GM12872 (cell line): ENCODE results near the gene PPIL3.

Experiments used
- TF ChIP-seq, protein P1 (sequence below): IDR thresholded peaks from 3 replicates; pipeline ENCODE4 v1.5.1; 2011; ENCODE audit warnings: low read depth, mild to moderate bottlenecking, low read length, moderate library complexity; ENCODE audit not compliant: insufficient read depth

Gene PPIL3

DNA sequence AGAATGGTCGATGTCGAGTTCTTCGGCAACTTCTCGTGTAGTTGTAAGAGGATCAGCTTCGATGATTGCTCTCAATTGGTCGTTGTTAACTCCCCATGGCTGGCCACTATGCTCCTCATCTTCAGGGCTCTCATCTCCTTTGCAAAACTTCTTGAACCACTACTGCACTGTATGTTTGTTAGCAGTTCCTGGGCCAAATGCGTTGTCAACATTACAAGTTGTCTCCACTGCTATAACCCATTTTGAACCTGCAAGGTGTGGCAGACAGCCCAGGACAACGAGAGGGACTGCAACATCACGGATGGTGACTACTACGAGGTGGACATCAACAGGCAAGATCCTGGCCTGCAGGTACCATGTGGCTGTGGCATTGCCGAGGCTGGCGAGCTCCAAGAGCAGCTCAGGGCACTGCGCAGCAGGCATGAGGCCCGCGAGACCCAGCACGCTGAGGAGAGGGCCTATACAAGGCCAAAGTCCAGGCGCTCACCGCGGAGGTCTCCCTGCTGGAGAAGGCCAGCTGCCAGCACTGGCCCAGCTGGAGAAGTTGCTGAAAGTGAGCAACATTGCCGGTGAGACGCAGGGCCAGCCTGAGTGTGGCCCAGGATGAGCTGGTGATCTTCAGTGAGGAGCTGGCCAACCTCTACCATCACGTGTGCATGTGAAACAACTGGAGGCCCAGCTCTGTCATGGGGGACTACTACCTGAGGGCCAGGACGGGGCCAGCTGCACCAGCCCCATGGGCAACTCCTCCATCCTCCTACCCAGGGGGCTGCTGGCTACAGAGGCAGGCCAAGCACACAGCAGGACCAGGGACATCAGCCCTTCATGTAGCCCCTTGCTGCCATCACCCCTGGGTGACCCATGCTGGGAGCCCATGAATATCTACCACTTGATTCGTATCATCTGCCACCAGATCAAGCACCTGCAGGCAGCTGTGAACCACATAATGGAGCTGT, 44.6 kb downstream of the PPIL3 start:
- TF ChIP-seq, protein P1, sequence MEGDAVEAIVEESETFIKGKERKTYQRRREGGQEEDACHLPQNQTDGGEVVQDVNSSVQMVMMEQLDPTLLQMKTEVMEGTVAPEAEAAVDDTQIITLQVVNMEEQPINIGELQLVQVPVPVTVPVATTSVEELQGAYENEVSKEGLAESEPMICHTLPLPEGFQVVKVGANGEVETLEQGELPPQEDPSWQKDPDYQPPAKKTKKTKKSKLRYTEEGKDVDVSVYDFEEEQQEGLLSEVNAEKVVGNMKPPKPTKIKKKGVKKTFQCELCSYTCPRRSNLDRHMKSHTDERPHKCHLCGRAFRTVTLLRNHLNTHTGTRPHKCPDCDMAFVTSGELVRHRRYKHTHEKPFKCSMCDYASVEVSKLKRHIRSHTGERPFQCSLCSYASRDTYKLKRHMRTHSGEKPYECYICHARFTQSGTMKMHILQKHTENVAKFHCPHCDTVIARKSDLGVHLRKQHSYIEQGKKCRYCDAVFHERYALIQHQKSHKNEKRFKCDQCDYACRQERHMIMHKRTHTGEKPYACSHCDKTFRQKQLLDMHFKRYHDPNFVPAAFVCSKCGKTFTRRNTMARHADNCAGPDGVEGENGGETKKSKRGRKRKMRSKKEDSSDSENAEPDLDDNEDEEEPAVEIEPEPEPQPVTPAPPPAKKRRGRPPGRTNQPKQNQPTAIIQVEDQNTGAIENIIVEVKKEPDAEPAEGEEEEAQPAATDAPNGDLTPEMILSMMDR: no peak

DNA sequence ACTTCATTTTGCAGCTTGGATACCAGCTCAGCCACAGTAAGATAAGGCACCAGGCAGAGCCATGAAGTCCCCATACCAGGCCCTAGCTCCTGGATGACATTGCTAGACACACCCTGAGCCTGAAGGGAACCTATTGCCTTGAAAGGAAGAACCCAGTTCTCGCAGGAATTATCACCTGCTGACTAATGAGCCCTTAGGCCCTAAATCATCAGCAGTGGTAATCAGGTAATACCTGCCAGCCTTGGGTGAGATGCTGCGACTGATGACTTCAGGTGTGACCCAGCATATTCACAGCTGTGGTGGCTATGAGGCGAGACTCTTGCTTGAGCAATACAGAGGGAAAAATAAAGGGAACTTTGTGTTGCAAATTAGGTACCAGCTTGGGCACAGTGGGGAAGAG, 49.4 kb downstream of the PPIL3 start:
- TF ChIP-seq, protein P1: no peak

DNA sequence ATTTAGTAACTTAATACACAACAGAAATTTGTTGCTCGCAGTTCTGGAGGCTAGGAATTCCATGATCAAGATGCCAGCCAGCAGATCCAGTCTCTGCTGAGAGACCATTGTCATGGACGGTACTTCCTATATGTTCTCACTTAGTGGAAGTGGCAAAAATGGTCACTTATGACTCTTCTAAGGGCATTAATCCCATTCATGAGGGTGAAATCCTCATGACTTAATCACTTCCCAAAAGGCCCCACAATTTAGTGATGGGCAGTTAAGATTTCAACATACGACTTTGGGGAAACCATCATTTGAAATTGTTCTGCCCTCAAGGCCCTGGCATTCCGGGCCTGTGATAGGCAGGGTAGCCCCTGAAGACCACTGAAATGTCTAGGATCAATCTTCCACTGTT, 54.2 kb downstream of the PPIL3 start:
- TF ChIP-seq, protein P1: no peak

DNA sequence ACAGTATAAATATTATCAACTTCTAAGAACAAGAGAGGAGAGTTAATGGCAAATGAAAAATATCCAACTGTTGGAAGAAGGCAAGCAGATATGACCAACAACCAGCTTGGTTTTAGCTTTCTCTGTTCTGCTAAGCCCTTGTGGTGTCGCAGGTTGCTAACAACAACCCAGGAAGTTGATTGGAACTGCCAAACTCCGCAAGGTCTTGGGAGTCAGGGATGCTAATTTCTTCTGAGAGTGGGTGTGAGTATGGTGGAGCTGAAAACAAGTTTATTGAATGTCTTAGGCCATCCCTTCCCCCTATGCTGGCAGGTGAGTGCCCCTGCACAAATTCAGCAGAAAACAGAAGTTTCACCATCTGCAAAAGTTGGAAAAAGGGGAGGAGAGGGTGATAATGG, 59.6 kb downstream of the PPIL3 start:
- TF ChIP-seq, protein P1: no peak

DNA sequence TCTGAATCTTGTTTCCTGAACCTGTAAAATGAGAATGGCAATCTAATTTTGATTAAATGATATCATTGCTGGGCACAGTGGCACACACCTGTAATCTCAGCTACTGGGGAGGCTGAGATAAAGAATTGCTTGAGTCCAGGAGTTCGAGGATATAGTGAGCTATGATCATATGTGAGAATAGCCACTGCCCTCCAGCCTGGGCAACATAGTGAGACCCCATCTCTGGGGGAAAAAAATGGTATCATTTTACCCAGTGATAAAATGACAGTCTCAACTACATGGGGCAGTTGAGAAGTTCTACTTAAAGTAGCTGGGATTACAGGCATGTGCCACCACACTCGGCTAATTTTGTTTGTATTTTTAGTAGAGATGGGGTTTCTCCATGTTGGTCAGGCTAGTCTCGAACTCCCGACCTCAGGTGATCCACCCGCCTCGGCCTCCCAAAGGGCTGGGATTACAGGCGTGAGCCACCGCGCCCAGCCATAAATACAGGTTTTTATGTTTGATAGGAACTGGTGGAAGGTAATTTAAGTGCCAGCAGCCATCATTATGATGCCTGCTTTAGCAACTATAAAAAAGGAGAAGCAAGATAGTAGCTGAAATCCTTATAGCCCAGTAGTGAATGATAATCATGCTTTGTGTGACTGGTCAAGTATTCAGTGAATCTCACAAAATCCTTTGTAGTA, 60.2 kb downstream of the PPIL3 start:
- TF ChIP-seq, protein P1: no peak

DNA sequence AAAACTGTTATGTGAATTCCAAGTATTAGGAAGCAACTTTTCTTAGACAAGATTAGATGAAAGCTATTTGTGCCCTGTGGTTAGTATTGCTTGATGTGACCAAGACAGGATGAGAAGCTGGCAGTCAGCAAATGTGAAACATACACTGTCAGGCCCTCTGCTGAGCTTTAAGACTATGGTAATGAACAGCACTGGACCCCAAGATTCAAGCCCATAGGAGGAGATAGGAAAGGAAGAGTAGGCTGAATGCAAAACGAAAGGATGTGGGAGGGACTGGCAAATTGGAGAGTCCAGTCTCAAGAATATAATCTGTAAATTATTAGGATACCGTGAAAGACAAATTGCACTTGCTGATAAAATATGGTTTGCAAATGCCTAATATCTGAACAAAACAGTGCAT, 60.8 kb downstream of the PPIL3 start:
- TF ChIP-seq, protein P1: no peak

DNA sequence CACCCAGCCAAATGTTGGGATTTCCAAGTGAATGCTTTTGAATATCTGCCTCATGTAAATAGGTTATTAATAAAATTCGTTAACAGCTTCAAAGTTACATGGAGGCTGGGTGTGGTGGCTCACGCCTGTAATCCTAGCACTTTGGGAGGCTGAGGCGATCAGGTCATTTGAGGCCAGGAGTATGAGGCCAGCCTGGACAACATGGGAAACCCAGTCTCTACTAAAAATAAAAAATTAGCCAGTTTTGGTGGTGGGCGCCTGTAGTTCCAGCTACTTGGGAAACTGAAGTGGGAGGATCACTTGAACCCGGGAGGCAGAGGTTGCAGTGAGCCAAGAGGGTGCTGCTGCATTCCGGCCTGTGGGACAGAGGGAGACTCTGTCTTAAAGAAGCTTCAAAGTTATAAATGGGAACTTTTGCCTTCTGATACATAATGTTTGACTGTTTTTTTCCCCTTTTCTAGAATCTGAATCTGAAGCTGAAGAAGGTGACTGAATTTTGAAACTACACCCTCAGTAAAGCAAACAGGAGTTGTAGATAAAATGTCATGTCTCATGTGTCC, 67.1 kb downstream of the PPIL3 start:
- TF ChIP-seq, protein P1: no peak
